Measurements from ENCODE around the gene RNF121.

The RNF121 gene

DNA sequence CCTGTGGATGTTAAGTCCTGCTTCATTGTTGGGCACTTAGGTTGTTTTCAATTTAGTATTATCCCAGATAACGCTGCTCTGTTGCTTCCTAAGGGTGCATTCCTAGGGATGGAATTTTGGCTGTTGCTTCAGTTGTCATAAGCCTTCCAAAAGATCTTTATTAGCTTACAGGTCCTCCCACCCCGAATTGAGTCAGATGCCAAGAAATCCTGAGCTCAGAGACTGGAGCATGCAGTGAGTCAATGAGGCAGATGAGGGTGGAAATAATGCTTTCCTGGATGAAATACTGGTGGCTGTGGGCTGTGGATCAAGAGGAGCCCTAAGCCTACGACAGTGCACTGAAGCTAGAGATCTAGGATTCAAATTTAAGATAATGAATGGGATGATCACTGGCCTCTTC is 59.2 kb downstream of the RNF121 start:
- no peak for TF ChIP-seq CTCF (IDR thresholded peaks at IDR 0.05; ENCODE audit: control insufficient read depth, insufficient read depth, low read depth, low read length, missing control alignments)
- peak; percentile 79 for DNase-seq (ENCODE audit: low read depth)
- H3K4me3 ChIP-seq (ENCODE audit: control insufficient read depth, low read depth, low read length), result no peak overlapping the region

- DNase-seq (ENCODE audit: low read depth), result no peak
- no peak for TF ChIP-seq CTCF (IDR thresholded peaks at IDR 0.05; ENCODE audit: control insufficient read depth, insufficient read depth, low read depth, low read length, missing control alignments)
- H3K4me3 ChIP-seq (ENCODE audit: control insufficient read depth, low read depth, low read length), result no peak overlapping the region
These were observed 61.9 kb downstream of the RNF121 start for GRCh38 chr11:71990701-71991100.

- DNase-seq (ENCODE audit: low read depth), result no peak
These were observed 62.6 kb downstream of the RNF121 start for GRCh38 chr11:71991494-71991893.

DNA sequence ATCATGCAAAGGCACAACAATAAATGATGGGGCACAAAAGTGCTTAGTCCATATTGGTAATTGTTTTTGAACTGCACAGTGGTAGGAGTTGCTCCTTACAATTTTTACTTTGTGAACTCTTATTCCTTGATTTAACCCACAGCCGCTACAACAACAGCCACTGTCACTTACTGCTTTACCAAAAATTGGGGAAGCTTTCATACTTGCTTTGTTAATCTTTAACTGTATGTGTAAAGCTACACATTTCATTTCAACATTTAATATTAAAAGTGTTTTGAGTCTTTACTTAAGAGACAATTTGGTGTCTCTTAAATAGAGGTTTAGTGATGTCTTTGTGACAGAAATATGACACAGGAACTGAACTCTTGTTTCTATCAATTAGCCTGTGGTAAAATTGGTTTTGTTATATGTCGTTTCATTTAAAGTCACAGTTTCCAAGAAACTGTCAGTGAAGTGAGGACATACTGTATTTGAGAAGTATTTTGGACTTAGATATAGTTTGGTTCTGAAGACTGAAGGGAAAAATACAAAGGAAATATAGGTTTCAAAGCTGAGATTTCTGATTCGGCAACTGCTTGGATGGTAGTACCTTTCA is 63.4 kb downstream of the RNF121 start:
- DNase-seq (ENCODE audit: low read depth), result no peak
- no peak overlapping the region for H3K4me3 ChIP-seq (ENCODE audit: control insufficient read depth, low read depth, low read length)
- no peak for TF ChIP-seq CTCF (IDR thresholded peaks at IDR 0.05; ENCODE audit: control insufficient read depth, insufficient read depth, low read depth, low read length, missing control alignments)

More at GRCh38 chr11:71991494-71991893, 62.6 kb downstream of the RNF121 start:
- no peak overlapping the region for H3K4me3 ChIP-seq (ENCODE audit: control insufficient read depth, low read depth, low read length)
- no peak for TF ChIP-seq CTCF (IDR thresholded peaks at IDR 0.05; ENCODE audit: control insufficient read depth, insufficient read depth, low read depth, low read length, missing control alignments)

DNA sequence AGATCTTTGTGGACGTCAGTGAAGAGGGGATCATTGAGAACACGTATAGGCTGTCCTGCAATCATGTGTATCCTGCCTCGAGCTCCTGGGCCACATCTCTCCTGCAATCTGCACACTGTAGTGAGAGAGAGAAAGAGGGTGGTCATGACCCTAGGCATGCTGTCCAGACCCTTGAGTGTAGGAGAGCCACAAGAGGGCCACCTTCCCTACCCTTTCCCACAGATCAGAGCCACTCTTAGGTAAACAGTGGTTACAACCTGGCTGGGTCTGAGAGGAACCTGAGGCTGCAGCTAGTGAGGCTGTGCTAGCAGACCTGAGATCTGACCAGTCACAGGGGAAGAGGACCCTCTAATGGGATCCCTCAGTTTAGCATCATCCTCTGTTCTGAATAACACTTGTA is 65.9 kb downstream of the RNF121 start:
- no peak for TF ChIP-seq CTCF (IDR thresholded peaks at IDR 0.05; ENCODE audit: control insufficient read depth, insufficient read depth, low read depth, low read length, missing control alignments)
- no peak overlapping the region for H3K4me3 ChIP-seq (ENCODE audit: control insufficient read depth, low read depth, low read length)
- no peak for DNase-seq (ENCODE audit: low read depth)

DNA sequence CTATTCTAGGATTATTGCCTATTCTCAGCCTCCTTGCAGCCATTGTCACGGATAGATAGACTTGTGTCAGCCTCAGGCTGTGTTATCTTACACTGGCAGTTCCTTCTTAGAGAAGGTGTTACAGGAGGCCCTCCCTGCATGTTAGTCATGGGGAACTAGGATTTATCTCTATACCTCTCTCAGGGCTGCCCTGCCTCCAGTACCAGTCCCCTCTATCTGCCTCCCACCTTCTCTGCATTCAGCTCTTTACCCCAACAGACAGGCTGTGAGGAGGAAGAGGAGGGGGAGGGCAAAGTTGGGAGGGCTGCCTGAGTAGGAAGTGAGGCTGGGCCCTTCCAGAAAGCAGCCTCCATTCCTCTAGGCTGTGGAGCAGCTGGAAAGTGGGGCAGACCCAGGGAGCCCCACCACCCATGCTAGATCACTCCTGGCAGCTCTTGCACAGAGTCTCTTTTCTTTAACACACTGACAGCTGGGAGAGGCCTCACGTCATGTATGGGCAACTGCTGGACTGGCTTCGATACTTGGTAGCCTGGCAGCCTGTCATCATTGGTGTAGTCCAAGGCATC is 67.0 kb downstream of the RNF121 start:
- H3K4me3 ChIP-seq (ENCODE audit: control insufficient read depth, low read depth, low read length), result no peak overlapping the region
- TF ChIP-seq CTCF (IDR thresholded peaks at IDR 0.05; ENCODE audit: control insufficient read depth, insufficient read depth, low read depth, low read length, missing control alignments), result no peak
- DNase-seq (ENCODE audit: low read depth), result no peak

Data from AG09309 (cell line).